ENCODE results near the gene SPARC.

SPARC gene

GRCh38 chr5:151665613-151666012 is 21.1 kb downstream of the SPARC start:
- no peak overlapping the region for H3K4me3 ChIP-seq (replicated peaks; ENCODE audit: insufficient read depth, low read length)
- H3K27me3 ChIP-seq (ENCODE audit: insufficient read depth, poor library complexity, severe bottlenecking): no peaks in the 10 kb centered on the region
- TF ChIP-seq GABPA (IDR thresholded peaks at IDR 0.05; ENCODE audit: low read depth) (no peak), SPI1 (IDR thresholded peaks at IDR 0.05; ENCODE audit: borderline replicate concordance, low read depth) (no peak), CTCF (IDR thresholded peaks at IDR 0.05; ENCODE audit: insufficient read depth, low read length) (no peak)
- H3K27ac ChIP-seq (replicated peaks): no peak overlapping the region
- no peak for DNase-seq (ENCODE audit: low read depth in 1 of 2, low spot score in 1 of 2)

GRCh38 chr5:151664694-151665585 is 21.8 kb downstream of the SPARC start:
- no peak overlapping the region for H3K4me3 ChIP-seq (replicated peaks; ENCODE audit: insufficient read depth, low read length)
- no peaks in the 10 kb centered on the region for H3K27me3 ChIP-seq (ENCODE audit: insufficient read depth, poor library complexity, severe bottlenecking)
- TF ChIP-seq POLR2AphosphoS5 (IDR thresholded peaks at IDR 0.05; ENCODE audit: low read depth) (no peak), GABPA (IDR thresholded peaks at IDR 0.05; ENCODE audit: low read depth) (no peak), SPI1 (IDR thresholded peaks at IDR 0.05; ENCODE audit: borderline replicate concordance, low read depth) (peak; percentile 8; the same call in 1 of the 2 replicates)
- no peak for DNase-seq (ENCODE audit: low read depth in 1 of 2, low spot score in 1 of 2)
- H3K27ac ChIP-seq (replicated peaks): no peak overlapping the region

- peak; percentile 43 to 70 for DNase-seq (ENCODE audit: low read depth in 1 of 2, low spot score in 1 of 2)
- H3K27ac ChIP-seq (replicated peaks): 0 out of 2 replicates have a peak overlapping the region, but pooled peaks have one; percentile 27
Measured at GRCh38 chr5:151663617-151664293, 23.0 kb downstream of the SPARC start.

More at GRCh38 chr5:151663617-151664293, 23.0 kb downstream of the SPARC start:
- TF ChIP-seq CTCF (IDR thresholded peaks at IDR 0.05; ENCODE audit: insufficient read depth, low read length): no peak
- peak; percentile 54; the same call in 1 of the 2 replicates for TF ChIP-seq POLR2AphosphoS5 (IDR thresholded peaks at IDR 0.05; ENCODE audit: low read depth)
- peak; percentile 66 for TF ChIP-seq GABPA (IDR thresholded peaks at IDR 0.05; ENCODE audit: low read depth)
- TF ChIP-seq REST (IDR thresholded peaks at IDR 0.05; ENCODE audit: insufficient replicate concordance, low read depth): peak; percentile 26
- peak; percentile 99 for TF ChIP-seq SPI1 (IDR thresholded peaks at IDR 0.05; ENCODE audit: borderline replicate concordance, low read depth)
- Histone ChIP-seq H3K27me3 (ENCODE audit: insufficient read depth, poor library complexity, severe bottlenecking) (no peaks in the 10 kb centered on the region), H3K4me3 (replicated peaks; ENCODE audit: insufficient read depth, low read length) (no peak overlapping the region)

All from HL-60 (cell line).